ENCODE measurements around the gene OTOR.

OTOR gene, protein sequence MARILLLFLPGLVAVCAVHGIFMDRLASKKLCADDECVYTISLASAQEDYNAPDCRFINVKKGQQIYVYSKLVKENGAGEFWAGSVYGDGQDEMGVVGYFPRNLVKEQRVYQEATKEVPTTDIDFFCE

DNA sequence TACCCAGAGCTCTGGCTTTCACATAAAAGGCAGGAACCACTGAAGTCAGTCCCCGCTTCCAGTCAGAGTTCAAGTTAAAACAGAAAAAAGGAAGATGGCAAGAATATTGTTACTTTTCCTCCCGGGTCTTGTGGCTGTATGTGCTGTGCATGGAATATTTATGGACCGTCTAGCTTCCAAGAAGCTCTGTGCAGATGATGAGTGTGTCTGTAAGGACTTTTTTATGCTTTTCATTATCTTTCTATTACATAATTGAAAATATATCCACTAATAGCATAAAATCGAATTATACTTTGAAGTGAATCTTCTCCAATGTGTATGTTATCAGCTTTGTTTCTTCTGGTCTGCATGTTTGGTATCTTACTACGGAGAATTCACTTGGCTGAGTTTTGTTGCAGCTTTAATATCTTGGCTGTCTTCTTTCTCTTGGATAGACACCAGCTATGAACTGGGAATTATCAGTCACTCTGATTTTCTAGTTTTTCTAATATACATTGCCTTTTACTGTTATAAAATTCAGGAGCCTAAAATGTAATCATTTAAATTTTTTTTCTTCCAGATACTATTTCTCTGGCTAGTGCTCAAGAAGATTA, at the start of gene OTOR:
TSS of gene OTOR (plus strand) at position 51 of the 593 bp plus-strand sequence. CDS start at position 95, 44 bp downstream.
- no peak for DNase-seq

DNA sequence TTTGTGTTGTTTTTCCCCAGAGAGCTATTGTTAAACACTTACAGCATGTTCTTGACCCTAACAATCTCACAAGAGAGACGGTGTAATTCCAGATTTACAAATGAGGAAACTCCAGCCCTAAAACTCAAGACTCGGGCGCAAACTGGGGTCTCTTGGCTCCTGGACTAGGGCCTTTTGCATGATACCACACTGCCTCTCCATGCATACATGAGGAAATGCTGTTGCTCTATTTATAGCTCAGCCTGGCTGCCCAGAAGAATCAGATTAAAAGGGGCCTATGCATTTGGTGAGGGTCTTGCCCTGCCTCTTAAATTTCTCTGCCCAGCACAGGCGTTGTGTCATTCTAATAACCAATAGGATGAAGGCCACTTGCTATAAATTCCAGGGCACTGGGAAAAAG, 48.9 kb upstream of the OTOR start:
- DNase-seq = no peak

DNA sequence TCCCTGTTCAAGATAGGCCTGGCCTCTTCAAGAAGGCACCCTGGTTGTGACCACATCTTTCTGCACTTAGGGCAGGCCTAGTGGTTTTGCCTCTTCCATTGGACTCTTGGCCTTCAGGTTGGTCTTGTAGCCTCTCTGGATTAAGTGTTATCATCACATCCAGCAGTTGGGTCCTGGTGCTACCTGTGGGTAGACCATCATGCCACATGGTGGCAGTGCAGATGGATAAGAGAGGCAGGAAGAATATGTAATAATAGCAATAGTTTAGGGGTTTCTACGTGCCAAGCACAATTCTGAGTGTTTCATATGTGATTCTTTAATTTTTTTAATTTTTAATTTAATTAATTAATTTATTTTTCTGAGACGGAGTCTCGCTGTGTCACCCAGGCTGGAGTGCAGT, 46.9 kb upstream of the OTOR start:
- DNase-seq = peak; percentile 50

DNA sequence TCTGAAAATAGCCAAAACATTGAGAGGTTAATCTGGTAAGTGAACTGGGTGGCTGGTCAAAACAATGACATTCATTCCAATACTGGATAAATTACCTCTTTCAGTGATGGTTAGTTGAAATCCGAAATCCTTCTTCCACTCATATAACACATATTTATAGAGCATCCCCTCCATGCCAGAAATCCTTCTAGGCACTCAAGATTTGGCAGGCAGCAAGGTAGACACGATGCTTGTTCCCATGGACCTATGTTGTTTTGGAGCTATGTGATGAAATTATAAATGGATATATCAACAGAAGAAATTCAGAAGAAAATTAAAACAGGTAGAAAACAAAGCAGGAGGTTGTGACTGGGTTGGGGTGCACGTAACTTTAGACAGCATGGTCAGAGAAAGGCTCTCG, 44.6 kb upstream of the OTOR start:
- no peak for DNase-seq

DNA sequence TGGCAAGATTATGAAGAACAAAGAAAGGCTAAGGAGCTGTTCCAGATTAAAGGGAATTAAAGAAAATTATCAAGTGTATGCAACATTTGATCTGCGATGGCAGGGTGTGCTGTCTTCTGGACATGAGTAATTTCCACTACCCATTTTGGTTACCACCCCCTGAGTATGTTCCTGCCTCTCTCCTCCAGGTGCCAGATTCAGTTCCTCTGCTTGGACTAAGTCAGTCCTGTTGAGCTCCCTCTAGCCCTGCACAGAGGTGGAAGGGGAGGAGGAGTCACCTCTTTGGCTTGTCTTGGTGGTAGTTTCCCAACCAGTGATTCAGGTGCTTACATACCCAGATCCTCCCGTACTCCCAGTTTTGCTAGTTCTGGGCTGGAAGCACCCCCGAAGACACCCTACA, 40.5 kb upstream of the OTOR start:
- DNase-seq = no peak

DNA sequence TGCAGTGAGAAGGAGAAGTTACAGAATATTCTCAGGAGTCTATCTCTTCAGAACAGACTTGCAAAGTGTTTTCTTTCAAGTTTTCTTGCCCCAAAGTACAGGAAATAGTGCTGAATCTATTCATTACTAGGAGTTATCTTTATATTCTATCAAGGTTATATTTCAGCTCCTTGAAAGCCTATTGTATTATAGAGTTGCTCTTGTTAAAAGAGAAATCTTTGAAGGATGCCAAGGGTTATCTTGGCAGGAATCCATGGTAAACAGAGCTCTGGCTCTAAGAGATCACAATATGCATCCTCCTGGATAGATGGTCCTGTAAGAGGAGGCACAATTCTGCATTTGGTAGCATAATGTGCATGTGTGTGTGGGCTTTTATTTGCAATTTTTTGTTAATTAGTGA, 39.6 kb upstream of the OTOR start:
- DNase-seq = no peak

DNA sequence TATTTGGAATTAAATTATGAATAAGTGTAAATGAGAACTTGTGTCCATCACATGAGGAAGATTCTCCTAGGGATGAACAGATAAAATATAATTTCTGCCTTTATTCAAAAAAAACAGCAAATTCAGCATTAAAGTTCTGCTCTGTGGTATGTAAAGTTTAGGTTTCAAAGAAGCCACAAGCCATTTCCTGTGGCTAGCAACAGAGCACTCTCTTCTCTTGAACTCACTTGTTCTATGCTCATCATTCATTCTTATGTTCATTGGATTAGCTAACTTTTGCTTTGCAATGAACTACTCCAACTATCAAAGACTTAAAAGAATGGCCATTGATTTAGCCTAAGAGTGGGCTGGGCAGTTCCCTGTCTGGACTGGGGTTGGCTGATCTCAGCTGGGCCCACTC, 39.1 kb upstream of the OTOR start:
- DNase-seq = peak; percentile 45

DNA sequence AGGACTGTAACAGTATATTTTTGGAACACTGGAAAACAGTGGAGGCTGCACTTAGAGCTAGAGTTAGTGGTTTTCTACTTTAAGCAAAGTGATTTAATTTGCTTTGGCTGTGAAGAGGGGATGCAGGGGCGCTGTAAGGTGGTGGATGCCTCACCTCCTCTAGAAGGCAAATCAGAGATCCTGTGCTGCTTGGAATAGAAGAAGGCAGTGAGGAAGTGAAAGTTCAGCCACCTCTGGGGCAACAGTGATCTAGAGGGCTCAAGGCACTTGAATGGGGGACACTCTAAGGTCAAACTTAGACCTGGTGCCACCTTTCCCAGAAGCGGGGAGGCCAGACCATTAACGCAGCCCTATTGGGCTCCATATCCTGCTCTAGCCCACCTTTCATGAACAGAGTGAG, 37.4 kb upstream of the OTOR start:
- DNase-seq = no peak

DNA sequence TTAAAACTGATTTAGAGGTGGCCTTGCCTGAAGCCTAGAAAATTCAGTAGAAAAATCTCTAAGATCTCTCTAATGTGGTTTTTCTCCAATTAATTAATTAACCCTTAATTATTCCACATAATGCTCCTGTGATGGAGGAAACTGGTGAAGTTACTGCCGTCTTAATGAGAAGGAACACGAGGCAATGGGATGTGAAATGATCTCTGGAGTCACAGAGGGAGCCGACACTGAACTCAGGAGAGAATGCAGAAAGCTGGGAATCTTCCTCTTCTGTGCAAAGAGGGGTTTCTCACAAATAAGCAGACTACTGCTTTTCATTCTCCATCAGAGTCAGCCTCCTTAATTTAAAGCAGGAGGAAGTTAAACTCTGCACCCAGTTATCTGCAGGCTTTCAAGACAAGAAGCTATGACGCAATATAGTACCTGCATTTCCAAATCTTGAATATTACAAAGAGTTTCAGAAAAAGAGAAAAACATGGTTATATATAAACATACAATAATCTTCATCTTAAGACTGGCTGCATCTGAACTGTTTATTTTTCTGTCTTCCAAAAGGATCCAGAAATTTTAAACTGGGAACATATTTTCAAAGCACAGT, 36.4 kb upstream of the OTOR start:
- DNase-seq = no peak

DNA sequence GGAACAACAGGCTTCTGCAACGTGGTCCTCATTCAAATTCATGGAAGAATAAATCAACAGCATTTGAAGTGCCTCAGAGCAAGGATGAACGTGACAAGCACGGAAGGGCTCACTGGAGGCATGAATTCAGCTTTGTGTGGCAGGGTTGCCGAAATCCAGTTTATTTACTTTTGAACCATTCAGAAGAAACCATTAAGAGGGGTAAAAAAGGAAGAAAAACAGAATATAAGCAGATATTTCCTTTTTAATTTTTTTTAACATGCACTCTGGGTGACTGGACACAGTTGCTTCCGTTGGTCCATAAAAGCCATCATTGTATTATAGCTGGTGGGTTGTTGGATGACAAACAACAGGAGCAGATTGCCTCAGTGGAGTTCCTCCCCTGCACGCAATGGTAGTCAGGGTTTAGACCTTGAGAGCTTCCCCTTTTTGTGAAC, 35.6 kb upstream of the OTOR start:
- no peak for DNase-seq

DNA sequence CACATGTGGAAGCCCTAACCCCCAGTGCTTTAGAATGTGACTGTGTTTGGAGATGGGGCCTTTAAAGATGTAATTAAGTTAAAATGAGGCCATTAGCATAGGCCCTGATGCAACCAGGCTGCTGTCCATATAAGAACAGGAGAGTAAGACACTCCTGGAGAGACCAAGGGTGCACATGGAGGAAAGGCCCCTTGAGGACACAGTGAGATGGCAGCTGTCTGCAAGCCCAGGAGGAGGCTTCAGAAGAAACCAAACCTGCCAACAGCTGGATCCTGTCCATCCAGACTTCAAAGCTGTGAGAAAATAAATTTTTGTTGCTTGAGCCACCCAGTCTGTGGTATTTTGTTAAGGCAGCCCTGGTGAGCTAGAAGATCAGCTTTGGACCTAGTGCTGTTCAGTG, 35.1 kb upstream of the OTOR start:
- DNase-seq = no peak

DNA sequence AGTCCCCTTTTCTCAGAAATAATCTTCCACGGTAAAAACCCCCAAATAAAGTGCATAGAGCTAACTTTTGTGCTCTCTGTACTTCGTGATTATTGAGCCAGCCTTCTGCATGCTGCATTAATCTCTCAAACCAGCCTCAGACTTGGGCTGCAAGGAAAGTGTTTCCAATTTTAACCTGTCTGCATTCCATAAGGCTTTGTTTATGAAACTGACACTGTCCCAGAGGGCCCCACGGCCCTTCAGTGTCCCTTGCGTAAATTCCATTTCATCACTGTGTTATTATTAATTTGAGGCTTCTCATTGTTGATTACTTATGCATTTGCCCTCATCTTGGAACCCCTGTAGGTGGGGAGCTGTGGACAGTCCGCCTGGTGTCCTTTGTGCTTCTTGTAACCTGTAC, 33.9 kb upstream of the OTOR start:
- no peak for DNase-seq

DNA sequence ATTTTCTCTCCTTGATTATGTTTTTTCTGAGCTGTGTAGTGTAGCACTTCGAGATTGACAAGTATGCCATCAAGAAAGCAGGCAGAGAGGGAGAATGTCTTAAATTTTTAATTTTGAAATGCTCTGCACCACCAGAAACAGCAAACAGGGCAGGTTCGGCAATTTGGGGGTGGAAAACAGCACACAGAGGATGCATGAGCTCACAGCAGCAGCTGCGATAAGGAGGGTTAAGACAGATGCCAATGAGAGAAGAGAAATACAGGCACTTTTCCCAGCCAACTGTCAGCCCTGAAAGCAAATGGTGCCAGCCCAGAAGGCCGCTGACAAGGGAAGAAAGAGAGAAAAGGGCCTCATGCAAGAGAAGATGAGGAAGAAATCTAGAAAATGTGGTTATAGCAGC, 33.4 kb upstream of the OTOR start:
- no peak for DNase-seq

DNA sequence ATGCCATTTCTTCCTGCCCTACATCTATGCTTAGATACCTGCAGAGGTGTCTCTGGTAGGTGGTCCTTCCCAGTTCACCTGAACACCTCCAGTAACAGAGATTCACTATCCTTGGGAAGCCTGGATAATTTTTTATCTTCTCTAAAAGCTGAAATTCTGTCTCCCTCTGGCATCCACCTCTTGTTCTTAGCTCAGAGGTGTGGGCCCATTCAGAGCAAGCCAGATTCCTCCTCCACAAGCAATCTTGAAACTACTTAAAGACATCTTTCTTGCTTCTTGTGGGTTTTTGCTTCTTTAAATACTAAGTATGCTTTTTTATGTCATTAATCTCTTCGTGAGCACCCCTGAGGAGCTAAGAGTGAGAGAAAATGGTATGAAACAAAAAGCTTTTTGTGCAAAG, 28.7 kb upstream of the OTOR start:
- DNase-seq = no peak

DNA sequence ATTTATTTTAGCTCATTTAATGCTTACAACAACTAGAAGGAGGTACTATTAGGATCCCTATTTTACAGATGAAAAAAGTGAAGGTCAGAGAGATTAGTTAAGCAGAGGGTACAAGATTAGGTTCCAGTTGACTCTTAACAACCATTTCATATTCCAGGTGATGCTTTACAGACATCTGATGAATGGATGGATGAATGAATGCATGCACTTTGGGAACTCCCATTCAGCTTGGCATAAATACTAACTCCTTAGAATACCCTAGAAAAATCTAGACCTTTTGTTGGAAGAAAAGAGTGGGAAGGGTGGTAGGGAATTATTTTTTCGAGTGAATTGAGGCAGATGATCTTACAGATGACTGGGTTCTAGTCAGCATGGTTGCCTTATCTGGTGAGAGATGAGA, 19.1 kb upstream of the OTOR start:
- DNase-seq = no peak

DNA sequence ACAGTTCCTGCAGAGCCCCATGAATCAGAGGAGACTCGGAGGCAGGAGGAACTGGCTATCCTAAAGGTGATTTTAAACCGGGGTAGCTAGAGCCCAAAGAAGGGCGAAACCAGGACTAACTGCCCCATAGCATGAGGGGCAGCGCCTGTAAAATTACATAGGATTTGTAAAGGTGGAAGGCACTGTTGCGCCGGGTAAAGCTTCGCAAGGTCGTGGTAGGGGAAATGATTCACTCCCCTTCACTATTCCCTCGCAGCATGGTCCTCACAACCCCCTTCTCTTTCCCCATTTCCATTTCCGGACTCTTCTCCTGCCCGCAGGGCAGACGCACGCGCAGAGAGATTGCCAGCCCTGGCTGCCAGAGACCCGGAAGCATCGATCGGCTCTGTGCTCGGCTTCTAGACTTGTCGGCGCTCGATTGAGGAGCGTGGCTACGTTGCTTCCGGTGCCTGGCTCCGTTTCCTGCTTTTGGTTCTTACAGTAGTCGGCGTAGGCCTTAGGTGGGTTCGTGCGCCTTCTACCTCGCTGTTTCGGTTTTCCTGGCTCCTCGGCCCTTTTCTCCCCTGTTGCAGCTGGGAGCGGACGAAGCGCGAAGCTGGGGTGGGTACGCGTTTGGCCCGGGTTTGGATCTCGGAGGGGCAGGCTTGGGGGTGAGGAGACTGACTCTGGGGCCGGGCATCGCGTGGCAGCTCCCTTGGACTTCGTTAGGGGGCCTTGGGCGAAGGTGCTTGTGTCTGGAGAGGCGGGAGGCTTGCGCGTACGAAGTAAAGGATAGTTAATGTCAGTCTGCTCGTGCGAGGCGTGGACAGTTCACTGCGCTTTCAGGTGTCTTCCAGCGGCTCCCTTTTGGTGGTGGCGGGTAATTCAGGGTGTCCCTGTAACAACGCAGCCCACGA, 18.3 kb upstream of the OTOR start, which contains the start of gene SNRPB2:
TSS of gene SNRPB2 (plus strand) at position 462 of the 896 bp plus-strand sequence. CDS start 1,677 bp downstream, outside the sequence.
- DNase-seq = peak; percentile 94

DNA sequence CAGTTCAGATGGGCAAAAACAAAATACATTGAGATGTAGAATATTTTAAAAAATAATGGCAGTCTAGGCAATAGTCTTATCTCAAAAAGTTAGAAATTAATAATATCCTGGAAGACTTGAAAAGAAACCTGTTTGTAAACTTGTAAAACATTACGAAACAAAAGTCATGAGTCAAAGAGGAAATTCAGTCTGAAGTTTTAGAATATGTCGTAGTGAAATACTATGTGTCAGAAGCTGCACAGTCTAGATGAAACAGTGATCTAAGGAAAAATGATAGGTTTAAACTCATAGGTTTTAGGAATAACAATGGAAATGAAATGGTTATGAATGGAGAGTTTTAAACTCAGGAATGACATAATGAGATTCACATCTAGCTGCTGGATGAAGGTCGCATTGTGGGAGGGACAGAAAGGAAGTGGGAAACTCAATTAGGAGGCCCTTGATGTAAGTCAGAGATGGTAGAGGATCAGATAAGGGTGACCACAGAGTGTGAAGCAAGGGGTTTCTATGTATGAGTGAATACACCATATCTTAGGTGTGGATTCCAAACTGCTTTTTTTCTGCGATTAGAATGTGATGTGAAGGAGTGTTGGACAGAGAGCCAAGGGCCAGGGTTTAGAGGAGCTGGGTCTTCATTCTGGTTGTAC, 15.5 kb upstream of the OTOR start:
- peak; percentile 39 for DNase-seq

DNA sequence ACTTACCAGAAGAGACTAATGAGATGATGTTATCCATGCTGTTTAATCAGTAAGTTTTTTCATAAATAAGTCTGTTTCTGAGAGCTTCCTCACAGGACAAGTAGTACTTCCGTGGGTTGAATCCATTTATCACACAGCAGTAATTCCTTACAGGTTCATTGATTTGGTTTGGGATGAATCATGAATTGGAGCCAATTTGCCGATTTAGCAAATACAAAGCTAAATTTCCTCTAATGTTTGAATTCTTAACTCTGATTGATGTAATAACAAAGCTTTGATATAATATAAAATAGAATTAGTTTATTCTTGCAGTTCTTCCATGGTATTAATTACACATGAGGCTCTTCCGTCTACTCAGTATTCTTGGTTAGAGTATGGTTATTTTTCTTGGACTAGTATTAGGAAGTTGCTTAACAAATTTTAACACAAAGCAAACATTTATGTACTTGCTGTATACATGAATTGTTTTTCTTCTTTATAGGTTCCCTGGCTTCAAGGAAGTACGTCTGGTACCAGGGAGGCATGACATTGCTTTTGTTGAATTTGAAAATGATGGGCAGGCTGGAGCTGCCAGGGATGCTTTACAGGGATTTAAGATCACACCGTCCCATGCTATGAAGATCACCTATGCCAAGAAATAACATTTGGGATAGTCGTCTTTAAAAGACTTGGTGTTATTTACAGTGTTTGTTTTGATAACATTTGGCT, 7.6 kb upstream of the OTOR start:
- no peak for DNase-seq

DNA sequence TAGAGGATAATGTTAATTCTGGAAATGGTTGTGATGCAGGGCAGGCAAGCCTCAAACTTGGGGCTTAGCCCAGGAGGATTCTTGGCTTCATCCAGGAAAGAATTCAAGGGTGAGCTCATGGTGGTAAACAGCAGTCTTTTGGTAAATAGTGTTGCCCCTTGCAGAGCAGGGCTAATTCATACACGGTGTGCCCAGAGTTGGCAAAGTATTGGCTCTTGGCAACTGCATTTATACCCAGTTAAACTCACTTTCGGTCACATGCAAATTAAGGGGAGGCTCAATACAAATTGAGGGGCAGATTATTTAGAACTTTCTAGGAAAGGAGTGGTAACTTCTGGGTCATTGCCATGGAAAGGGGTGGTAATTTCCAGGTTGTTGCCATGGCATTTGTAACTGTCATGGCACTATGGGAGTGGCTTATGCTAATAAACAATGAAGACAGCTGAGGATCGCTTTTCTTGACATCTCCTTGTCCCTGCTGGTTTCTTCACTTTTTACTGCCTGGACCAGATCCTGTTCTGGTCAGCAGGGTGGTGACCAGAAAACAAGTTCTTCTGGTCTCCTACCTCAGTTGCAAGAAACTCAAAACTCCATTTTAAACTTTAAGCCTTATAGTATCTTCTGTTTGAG, 3.9 kb upstream of the OTOR start:
- no peak for DNase-seq

DNA sequence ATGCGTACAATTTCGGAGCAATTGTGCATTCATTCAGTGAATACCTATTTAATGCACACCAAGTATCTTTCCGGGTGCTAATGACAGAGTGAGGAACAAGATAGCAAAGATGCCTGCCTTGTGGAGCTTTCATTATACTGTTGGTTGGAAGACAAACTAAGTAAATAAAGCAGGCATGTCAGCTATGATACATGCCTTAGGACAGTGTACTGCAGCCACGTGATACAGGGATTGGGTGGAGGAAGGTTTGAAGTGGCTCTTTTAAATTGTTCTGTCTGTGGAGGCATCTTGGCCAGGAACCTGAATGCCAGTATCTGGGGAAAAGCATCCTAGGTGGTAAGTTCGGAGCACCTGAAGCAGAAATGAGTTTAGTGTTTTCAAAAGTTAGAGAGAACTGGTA, 3.0 kb upstream of the OTOR start:
- DNase-seq = no peak

DNA sequence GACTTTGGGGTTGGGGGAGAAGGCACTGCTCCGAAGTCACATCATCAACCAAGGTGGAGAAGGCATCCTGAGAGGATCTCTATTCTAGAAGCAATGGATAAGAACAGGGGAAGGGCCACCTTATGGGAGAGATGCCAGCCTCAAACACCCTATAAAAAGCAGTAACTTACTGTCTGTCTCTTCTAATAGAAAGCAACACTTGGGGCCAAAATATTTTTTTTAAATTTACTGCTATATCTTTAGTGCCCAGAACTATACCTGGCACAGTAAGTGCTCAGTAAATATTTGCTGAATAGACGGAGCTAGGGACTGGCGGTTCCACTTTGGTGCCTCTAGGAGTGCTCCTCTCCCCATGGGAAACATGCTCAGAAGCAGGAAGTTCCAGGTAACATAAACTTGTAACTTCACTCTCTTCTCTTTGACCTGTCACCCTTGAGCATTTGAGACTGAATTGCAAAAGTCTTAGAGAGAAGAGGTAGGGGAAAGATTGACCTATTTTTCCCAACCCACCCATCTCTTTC, 807 bp upstream of the OTOR start:
- DNase-seq = no peak

DNA sequence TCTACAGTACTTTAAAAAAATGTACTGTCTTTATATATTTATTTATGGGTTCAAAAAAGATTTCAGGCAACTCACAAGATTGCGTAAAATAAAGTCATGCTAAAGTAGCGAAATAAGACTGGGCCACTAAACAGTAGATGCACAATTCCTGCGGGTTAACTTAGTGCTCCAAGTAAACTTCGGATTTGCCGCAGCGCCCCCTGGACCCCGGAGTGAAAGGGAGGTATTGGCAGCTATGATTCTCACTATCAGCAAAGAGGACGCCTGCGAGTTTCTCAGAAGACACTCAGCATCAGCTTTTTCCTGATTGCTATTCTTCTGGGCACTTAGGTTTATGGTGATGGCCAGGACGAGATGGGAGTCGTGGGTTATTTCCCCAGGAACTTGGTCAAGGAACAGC, 1.4 kb downstream of the OTOR start:
- DNase-seq = no peak

Data from CD4-positive, alpha-beta T cell treated with Interleukin-21 for 1 hour (primary cell).